Kidney epithelial cell (primary cell): Measurements from ENCODE around the gene CPEB3. TPM values are rescaled to one million over a fixed set of nuclear protein-coding genes. Genes with fewer than 3 reads are reported as not detected.

Source experiments
- DNase-seq: peaks from one replicate; pipeline ENCODE4 v3.0.0-alpha.2; 2010; ENCODE audit warnings: low read depth
- H3K27me3 ChIP-seq: 2 replicates; pipeline ENCODE4 v1.6.0; 2011; ENCODE audit warnings: low read length; ENCODE audit not compliant: control insufficient read depth, insufficient read depth
- H3K36me3 ChIP-seq: 2 replicates; pipeline ENCODE4 v1.5.1; 2011; ENCODE audit warnings: low read length; ENCODE audit not compliant: control insufficient read depth, insufficient read depth
- H3K4me3 ChIP-seq: 2 replicates; pipeline ENCODE4 v1.5.1; 2011; ENCODE audit warnings: low read depth, mild to moderate bottlenecking, control low read depth, low read length
- CTCF ChIP-seq: IDR thresholded peaks from 2 replicates; pipeline ENCODE4 v1.5.1; 2011; ENCODE audit warnings: mild to moderate bottlenecking, moderate library complexity, low read length, control low read depth, inconsistent platforms; ENCODE audit not compliant: insufficient read depth, poor library complexity, severe bottlenecking
- total RNA-seq: library from RNA; depleted of rRNA; stranded (reverse); fragments of >200 nt; gene quantifications from 2 replicates; pipeline ENCODE4 v1.2.3, GENCODE V29; 2015

Gene CPEB3
- total RNA-seq, 1 donor from 2014 or later: 1.2 TPM

DNA sequence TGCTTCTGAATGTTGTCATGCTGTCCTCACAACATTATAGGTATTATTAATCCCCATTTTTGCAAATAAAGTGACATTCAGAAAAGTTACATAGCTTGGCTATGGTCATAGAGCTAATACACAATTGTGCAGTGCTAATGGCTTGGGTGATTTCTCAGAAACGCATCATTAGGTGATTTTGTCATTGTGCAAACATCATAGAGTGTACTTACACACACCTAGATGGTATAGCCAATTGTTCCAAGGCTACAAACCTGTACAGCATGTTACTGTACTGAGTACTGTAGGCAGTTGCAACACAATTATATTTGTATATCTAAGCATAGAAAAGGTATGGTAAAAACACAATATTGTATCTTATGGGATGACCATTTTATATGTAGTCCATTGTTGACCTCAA, 276.3 kb downstream of the CPEB3 start:
- TF ChIP-seq CTCF: no peak
- Histone ChIP-seq H3K4me3 (no peak overlapping the region), H3K27me3 (no peaks in the 10 kb centered on the region), H3K36me3 (no peaks in the 10 kb centered on the region)
- DNase-seq: no peak

DNA sequence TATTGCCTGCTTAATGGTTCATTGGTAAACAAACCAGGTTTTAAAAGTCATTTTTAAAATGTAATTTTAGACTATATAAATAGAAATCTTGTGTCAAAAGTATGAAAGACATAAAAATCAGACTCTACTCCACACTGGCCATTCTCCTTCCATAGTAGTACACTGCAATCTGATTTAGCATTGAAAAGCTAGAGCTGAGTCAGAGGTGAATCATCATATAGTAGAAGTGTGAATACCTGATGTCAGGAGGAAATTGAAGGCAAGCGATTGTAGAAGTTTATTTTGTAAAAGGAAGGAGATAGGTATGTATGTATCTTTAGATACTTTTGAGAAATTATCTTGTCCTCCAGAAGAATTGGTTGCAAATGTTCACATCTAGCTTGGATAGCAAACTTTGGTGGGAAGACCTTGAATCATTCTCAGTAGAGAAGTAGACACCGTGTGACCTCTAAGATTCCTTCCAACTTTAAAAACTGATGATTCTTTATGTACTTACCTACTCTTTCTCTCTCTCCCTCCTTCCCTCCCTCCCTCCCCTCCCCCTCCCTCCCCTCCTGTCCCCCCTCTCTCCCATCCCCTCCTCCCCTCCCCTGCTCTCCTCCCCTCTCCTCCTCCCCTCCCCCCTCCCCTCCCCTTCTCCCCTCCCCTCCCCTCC, 279.2 kb downstream of the CPEB3 start:
- Histone ChIP-seq H3K36me3 (no peaks in the 10 kb centered on the region), H3K27me3 (no peaks in the 10 kb centered on the region), H3K4me3 (no peak overlapping the region)
- peak; percentile 50 for DNase-seq
- TF ChIP-seq CTCF: no peak

GRCh38 chr10:92010047-92010735, 280.7 kb downstream of the CPEB3 start:
- no peak for TF ChIP-seq CTCF
- Histone ChIP-seq H3K36me3 (no peaks in the 10 kb centered on the region), H3K27me3 (no peaks in the 10 kb centered on the region), H3K4me3 (no peak overlapping the region)
- no peak for DNase-seq

- Histone ChIP-seq H3K4me3 (no peak overlapping the region), H3K36me3 (no peaks in the 10 kb centered on the region), H3K27me3 (no peaks in the 10 kb centered on the region)
- TF ChIP-seq CTCF: no peak
- no peak for DNase-seq
These were observed 281.4 kb downstream of the CPEB3 start for GRCh38 chr10:92009445-92009844.

DNA sequence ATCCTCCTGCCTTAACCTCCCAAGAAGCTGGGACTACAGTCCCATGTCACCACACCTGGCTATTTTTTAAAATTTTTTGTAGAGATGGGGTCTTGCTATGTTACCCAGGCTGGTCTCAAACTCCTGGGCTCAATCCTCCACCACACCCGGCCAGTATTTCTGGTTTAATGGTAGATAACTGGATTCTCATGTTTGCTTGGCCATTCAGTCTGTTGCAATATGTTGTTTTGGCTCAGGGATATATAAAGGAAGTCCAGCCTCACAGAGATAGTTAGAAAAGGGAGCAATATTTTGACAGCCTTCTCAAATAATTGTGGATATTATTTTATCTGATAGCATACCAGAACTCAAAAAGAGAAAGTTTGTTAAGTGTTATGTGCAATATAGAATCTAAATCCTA, 284.9 kb downstream of the CPEB3 start:
- no peak for TF ChIP-seq CTCF
- DNase-seq: no peak
- Histone ChIP-seq H3K27me3 (no peaks in the 10 kb centered on the region), H3K4me3 (no peak overlapping the region), H3K36me3 (no peaks in the 10 kb centered on the region)

- DNase-seq: no peak
- TF ChIP-seq CTCF: no peak
- H3K4me3 ChIP-seq: no peak overlapping the region
- H3K27me3 ChIP-seq: no peaks in the 10 kb centered on the region
- H3K36me3 ChIP-seq: no peaks in the 10 kb centered on the region
These were observed 287.6 kb downstream of the CPEB3 start for GRCh38 chr10:92003258-92003657.
